ENCODE data around the gene TAB2.
A peak's percentile ranks its signal among the peaks of the same experiment; 100 is the strongest.

TAB2 gene

DNA sequence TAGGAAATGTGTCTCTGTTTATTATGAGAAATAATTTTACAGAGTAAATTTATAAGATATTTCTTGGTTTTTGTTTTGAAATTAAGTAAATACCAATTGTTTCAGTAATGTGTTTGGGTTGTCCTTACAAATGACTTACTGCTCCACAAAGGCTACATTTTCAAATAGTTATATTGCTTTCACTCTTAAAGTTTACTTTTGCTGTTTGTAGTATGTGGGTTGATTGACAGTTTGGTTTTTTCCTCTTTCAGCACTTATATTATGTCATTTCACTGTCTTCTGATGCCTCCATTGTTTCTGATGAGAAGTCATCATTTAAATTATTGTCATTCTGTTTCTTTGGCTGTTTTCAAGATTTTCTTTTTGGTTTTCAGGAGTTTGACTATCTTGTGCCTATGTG, 47.7 kb downstream of the TAB2 start:
- no peak for TF ChIP-seq CTCF (IDR thresholded peaks at IDR 0.05; ENCODE audit: borderline replicate concordance, control extremely low read depth, extremely low read depth, insufficient read depth, missing control alignments)
- no peak for DNase-seq (ENCODE audit: low spot score)
- in situ Hi-C loops (cut with MboI; ENCODE audit: low sequenced_read_pairs, unreplicated experiment) = no loop called here

- DNase-seq (ENCODE audit: low spot score) = no peak
- in situ Hi-C loops (cut with MboI; ENCODE audit: low sequenced_read_pairs, unreplicated experiment) = no loop called here
- no peak for TF ChIP-seq CTCF (IDR thresholded peaks at IDR 0.05; ENCODE audit: borderline replicate concordance, control extremely low read depth, extremely low read depth, insufficient read depth, missing control alignments)
Measured at GRCh38 chr6:149366267-149366921, 48.9 kb downstream of the TAB2 start.

GRCh38 chr6:149368065-149368464, 50.6 kb downstream of the TAB2 start:
- peak; percentile 16 for DNase-seq (ENCODE audit: low spot score)
- in situ Hi-C loops (cut with MboI; ENCODE audit: low sequenced_read_pairs, unreplicated experiment) = no loop called here
- TF ChIP-seq CTCF (IDR thresholded peaks at IDR 0.05; ENCODE audit: borderline replicate concordance, control extremely low read depth, extremely low read depth, insufficient read depth, missing control alignments) = no peak

- in situ Hi-C loops (cut with MboI; ENCODE audit: low sequenced_read_pairs, unreplicated experiment) = no loop called here
- TF ChIP-seq CTCF (IDR thresholded peaks at IDR 0.05; ENCODE audit: borderline replicate concordance, control extremely low read depth, extremely low read depth, insufficient read depth, missing control alignments) = no peak
- DNase-seq (ENCODE audit: low spot score) = no peak
Measured at GRCh38 chr6:149371154-149371553, 53.6 kb downstream of the TAB2 start.

DNA sequence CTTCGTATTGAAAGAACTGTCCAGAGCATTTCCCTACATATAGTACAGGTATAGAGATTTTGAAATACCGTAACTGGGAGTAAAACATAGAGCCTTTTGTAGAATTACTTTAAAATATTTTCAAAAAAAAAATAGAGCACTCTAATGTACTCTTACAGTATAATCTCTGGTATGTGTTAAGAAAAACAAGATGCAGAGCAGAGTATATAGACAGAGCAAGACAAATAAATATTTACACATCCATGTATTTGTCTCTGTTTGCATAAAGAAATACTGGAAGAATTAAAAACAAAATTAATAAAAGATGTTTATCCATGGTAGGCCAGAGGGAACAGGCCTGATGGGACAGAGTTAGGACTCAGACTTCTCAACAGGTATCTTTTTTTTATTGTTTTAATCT, 54.5 kb downstream of the TAB2 start:
- in situ Hi-C loops (cut with MboI; ENCODE audit: low sequenced_read_pairs, unreplicated experiment) = no loop called here
- DNase-seq (ENCODE audit: low spot score) = no peak

GRCh38 chr6:149373511-149373910, 56.0 kb downstream of the TAB2 start:
- in situ Hi-C loops (cut with MboI; ENCODE audit: low sequenced_read_pairs, unreplicated experiment) = no loop called here
- no peak for TF ChIP-seq CTCF (IDR thresholded peaks at IDR 0.05; ENCODE audit: borderline replicate concordance, control extremely low read depth, extremely low read depth, insufficient read depth, missing control alignments)
- DNase-seq (ENCODE audit: low spot score) = no peak

More for the DNA sequence above, 54.5 kb downstream of the TAB2 start:
- no peak for TF ChIP-seq CTCF (IDR thresholded peaks at IDR 0.05; ENCODE audit: borderline replicate concordance, control extremely low read depth, extremely low read depth, insufficient read depth, missing control alignments)

All from GM13976 (cell line).